D721Med (cell line): ENCODE measurements around the gene CBFA2T3.

ENCODE experiments used
- DNase-seq: peaks from one replicate; pipeline ENCODE4 v3.0.0; 2011; ENCODE audit warnings: low spot score; ENCODE audit not compliant: insufficient read length
- FAIRE-seq: peaks from 2 replicates; lab custom pipeline; 2011; peaks lifted over from hg19 to GRCh38; lab: Jason Lieb, UNC
- TF ChIP-seq, protein P1 (sequence below): IDR thresholded peaks from 2 replicates; pipeline ENCODE4 v1.5.1; 2012; ENCODE audit warnings: mild to moderate bottlenecking, control low read depth; ENCODE audit not compliant: insufficient read depth; ENCODE audit errors: missing control alignments

The CBFA2T3 gene

DNA sequence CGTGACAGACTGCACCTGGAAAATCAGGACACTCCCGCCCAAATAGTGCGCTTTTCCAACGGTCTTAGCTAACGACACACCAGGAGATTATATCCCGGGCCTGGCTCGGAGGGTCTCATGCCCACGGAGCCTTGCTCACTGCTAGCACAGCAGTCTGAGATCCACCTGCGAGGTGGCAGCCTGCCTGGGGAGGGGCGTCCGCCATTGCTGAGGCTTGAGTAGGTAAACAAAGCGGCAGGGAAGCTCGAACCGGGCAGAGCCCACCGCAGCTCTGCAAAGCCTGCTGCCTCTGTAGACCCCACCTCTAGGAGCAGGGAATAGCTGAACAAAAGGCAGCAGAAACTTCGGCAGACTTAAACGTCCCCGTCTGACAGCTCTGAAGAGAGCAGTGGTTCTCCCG is 125.4 kb downstream of the CBFA2T3 start:
- TF ChIP-seq, protein P1, sequence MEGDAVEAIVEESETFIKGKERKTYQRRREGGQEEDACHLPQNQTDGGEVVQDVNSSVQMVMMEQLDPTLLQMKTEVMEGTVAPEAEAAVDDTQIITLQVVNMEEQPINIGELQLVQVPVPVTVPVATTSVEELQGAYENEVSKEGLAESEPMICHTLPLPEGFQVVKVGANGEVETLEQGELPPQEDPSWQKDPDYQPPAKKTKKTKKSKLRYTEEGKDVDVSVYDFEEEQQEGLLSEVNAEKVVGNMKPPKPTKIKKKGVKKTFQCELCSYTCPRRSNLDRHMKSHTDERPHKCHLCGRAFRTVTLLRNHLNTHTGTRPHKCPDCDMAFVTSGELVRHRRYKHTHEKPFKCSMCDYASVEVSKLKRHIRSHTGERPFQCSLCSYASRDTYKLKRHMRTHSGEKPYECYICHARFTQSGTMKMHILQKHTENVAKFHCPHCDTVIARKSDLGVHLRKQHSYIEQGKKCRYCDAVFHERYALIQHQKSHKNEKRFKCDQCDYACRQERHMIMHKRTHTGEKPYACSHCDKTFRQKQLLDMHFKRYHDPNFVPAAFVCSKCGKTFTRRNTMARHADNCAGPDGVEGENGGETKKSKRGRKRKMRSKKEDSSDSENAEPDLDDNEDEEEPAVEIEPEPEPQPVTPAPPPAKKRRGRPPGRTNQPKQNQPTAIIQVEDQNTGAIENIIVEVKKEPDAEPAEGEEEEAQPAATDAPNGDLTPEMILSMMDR, result no peak
- DNase-seq, result no peak
- no peak for FAIRE-seq

DNA sequence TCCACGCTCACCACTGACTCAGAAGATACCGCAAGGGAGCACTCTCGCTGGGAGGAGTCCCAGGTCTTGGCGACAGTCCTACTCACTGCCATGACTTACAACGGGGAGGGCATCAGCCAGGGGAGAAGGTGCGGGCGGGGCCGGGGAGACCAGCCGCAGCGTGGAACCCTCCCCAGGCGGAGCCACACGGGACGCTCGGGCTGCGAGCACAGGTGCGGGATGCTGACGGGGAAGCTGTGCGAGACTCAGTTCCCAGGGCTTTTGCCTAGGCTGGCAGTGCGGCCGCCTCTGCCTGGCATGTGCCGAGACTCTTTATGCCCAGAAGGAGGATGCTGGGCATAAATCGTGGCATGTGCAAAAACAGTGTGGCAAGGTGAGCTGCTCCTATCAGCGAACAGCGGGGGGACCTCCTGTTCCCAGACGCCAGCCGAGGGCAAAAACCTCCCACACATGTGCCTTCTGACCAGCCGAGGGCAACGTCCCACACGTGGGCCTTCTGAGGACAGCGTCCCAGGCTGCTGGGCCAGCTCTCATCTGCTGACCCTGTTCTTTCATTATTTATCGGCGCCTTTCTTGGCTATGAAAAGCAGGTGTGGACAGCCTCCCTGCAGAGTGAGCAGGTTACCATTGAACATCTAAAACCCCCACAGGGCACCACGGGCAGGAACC is 126.3 kb downstream of the CBFA2T3 start:
- no peak for DNase-seq
- no peak for FAIRE-seq
- TF ChIP-seq, protein P1, result no peak

DNA sequence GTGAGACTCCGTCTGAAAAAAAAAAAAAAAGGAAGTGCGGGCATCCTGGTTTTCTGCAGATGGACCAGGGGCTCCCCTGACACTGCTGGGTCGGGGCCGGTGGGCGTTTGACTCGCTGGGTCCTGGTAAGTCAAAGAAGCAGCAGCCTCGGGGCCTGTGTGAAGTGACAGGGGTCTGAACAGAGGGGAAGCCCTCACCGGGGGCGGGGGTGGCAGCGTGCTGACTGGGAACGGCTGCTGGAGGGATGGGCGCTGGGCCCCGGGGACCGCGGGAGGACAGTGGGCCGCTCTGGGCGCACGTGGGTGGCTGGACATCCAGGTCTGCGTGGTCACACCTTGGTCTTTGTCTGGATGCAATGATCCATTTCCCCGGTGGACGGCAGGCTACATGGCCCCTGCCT is 128.4 kb downstream of the CBFA2T3 start:
- FAIRE-seq, result no peak
- no peak for DNase-seq
- TF ChIP-seq, protein P1, result no peak

DNA sequence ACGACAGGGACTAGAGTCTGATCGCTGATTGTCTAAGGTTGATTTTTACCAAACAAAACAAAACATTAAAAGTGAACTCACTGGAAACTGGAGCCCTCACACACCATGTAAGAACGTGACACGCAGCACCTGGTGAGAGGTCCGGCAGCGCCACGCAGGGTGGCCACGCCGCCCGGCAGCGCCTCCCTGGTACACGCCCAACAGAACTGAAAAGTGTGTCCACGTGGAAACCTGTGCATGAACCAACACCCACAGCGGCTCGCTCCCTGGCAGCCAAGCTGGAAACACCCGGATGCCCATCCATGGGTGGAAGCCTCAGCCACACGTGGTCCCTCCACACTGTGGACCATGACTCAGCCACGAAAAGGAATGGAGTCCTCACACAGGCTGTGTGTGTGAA is 129.4 kb downstream of the CBFA2T3 start:
- FAIRE-seq, result no peak
- TF ChIP-seq, protein P1, result no peak
- no peak for DNase-seq

DNA sequence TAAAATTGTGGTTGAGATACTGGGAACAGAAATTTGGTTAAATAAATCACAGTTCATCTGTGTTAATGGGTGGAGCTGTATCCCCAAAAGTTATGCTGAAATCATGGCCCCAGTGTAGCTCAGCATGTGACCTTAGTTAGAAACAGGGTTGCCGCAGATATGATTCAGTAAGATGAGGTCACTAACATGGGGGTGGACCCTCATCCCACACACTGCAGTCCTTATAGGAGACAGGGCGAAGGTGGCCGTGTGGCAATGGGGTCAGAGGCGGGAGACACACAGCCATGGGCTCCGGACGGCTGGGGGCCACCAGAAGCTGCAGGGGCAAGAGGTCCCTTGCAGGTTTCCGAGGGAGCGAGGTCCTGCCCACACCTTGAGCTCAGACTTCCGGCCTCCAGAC is 130.9 kb downstream of the CBFA2T3 start:
- no peak for DNase-seq
- no peak for FAIRE-seq
- TF ChIP-seq, protein P1, result no peak

DNA sequence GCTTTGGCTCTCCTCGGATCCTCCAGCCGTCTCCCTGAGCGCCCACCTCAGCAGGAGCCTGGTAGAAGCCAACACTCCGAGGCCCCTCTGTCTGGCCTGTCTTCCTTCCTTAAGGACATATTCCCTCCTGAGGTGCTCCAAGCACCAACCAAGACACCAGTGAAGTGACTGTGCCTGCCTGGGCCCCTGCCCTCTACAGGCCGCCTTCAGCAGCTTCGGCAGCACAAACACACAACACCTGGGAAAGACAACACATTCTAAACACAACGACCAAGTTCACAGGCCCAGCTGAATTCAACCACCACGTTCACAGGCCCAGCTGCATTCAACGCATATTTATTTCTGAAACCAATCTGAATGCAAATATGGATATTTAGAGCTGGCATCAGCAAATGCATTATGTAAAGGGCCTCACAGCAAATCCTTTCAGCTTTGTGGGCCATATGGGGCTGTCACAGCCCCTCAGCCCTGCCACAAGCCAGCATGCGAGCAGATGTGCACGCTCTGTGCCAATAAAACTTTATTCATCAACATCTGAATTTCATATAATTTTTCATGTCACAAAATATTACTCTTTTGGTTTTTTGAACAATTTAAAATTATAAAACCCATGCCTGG is 132.5 kb downstream of the CBFA2T3 start:
- TF ChIP-seq, protein P1, result no peak
- FAIRE-seq (no peak), DNase-seq (no peak)

DNA sequence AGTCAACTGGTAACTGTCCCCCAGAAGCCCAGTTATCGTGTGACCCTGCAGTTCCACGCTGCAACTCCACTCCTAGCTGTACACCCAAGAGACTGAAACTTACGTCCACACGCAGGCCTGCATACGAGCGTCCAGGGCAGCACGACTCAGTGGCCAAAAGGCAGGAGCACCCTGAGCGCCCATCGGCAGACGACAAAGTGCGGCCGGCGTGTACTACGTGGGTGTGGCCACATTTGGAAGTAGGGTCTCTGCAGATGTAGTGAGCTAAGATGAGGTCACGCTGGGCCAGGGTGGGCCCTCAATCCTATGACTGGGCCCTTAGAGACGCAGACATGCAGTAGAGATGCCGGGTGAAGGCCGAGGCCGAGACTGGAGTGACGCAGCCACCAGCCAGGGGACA is 133.8 kb downstream of the CBFA2T3 start:
- DNase-seq (no peak), FAIRE-seq (no peak)
- TF ChIP-seq, protein P1, result no peak
